Upper lobe of right lung (tissue), 1 donor: ENCODE measurements around the gene LPP. TPM values are rescaled to one million over a fixed set of nuclear protein-coding genes. Genes with fewer than 3 reads are reported as not detected.

ENCODE experiments used
- ATAC-seq: fragments of 200-7000 bp; cut with Tn5 transposase; one replicate; pipeline ENCODE4 v1.9.1; 2020; ENCODE audit warnings: mild to moderate bottlenecking, moderate library complexity
- DNase-seq: peaks from one replicate; pipeline ENCODE4 v3.0.0-alpha.2; 2020
- H3K27ac ChIP-seq: fragments of 200-600 bp; one replicate; pipeline ENCODE4 v1.8.0; 2022
- H3K27me3 ChIP-seq: fragments of 200-600 bp; one replicate; pipeline ENCODE4 v1.8.0; 2022; ENCODE audit warnings: mild to moderate bottlenecking
- H3K36me3 ChIP-seq: fragments of 200-600 bp; one replicate; pipeline ENCODE4 v1.8.0; 2022
- H3K4me1 ChIP-seq: fragments of 200-600 bp; one replicate; pipeline ENCODE4 v1.8.0; 2022
- H3K4me3 ChIP-seq: fragments of 200-600 bp; one replicate; pipeline ENCODE4 v1.8.0; 2022; ENCODE audit warnings: mild to moderate bottlenecking
- H3K9me3 ChIP-seq: fragments of 200-600 bp; one replicate; pipeline ENCODE4 v1.8.0; 2022
- intact Hi-C: fragments of 100-400 bp; cut with DNase I; formaldehyde crosslinking; loops from one replicate; pipeline ENCODE4 v1.11.0; 2022
- total RNA-seq: library from RNA; stranded (reverse); fragmentation: NEBNext Ultra II Directional; extraction: Animal tissue kit (Norgen Biotek cat#: 25700); gene quantifications from one replicate; pipeline ENCODE4 v1.2.1, GENCODE V29; 2021
- TF ChIP-seq, protein P1 (sequence below): fragments of 200-600 bp; IDR thresholded peaks from one replicate; pipeline ENCODE4 v1.8.0; 2022; ENCODE audit warnings: antibody characterized with exemption
- donor health status: DM: no; HTN: yes; CAD: no; lungs with severe emphysema.

LPP gene
- total RNA-seq, 1 donor from 2014 or later = 191 TPM

DNA sequence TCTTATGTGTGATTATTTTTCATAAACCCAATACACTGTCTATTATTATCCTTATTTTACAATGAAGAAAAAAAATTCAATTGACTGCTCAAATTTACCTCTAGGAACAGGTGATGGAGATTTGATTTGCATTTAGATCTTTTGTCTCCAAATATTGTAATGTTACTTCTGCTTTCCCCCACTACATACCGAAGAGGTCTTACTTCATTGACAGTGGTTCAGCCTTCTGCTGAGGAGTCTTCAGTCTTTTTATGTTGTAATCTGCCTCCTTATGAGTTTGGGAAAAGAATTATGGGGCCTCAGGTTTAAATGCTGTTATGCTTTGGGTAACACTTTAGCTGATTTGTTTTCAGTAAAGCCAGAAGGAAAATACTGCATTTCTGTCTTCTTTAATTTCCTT lies 199.5 kb downstream of the LPP start:
- no peak for ATAC-seq
- H3K9me3 ChIP-seq = no peaks in the 10 kb centered on the region
- no peak overlapping the region for H3K4me3 ChIP-seq
- no peaks in the 10 kb centered on the region for H3K36me3 ChIP-seq
- peaks cover 15% of the 10 kb centered on the region for H3K4me1 ChIP-seq
- no peaks in the 10 kb centered on the region for H3K27me3 ChIP-seq
- intact Hi-C loops = no loop called here
- no peak overlapping the region for H3K27ac ChIP-seq
- DNase-seq = no peak
- TF ChIP-seq, protein P1, sequence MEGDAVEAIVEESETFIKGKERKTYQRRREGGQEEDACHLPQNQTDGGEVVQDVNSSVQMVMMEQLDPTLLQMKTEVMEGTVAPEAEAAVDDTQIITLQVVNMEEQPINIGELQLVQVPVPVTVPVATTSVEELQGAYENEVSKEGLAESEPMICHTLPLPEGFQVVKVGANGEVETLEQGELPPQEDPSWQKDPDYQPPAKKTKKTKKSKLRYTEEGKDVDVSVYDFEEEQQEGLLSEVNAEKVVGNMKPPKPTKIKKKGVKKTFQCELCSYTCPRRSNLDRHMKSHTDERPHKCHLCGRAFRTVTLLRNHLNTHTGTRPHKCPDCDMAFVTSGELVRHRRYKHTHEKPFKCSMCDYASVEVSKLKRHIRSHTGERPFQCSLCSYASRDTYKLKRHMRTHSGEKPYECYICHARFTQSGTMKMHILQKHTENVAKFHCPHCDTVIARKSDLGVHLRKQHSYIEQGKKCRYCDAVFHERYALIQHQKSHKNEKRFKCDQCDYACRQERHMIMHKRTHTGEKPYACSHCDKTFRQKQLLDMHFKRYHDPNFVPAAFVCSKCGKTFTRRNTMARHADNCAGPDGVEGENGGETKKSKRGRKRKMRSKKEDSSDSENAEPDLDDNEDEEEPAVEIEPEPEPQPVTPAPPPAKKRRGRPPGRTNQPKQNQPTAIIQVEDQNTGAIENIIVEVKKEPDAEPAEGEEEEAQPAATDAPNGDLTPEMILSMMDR = no peak

GRCh38 chr3:188358787-188359493 lies 205.0 kb downstream of the LPP start:
- H3K27ac ChIP-seq = no peak overlapping the region

GRCh38 chr3:188360364-188360881 lies 206.5 kb downstream of the LPP start:
- DNase-seq (no peak), ATAC-seq (no peak)
- Histone ChIP-seq H3K36me3 (no peaks in the 10 kb centered on the region), H3K27ac (no peak overlapping the region), H3K4me1 (peaks cover 14% of the 10 kb centered on the region), H3K9me3 (no peaks in the 10 kb centered on the region), H3K4me3 (no peak overlapping the region), H3K27me3 (no peaks in the 10 kb centered on the region)
- intact Hi-C loops = no loop called here
- TF ChIP-seq, protein P1 = no peak

More at GRCh38 chr3:188358787-188359493, 205.0 kb downstream of the LPP start:
- Histone ChIP-seq H3K9me3 (no peaks in the 10 kb centered on the region), H3K36me3 (no peaks in the 10 kb centered on the region), H3K4me1 (peaks cover 14% of the 10 kb centered on the region), H3K4me3 (no peak overlapping the region), H3K27me3 (no peaks in the 10 kb centered on the region)
- DNase-seq (no peak), ATAC-seq (peak; percentile 69)
- intact Hi-C loops = no loop called here
- TF ChIP-seq, protein P1 = no peak

GRCh38 chr3:188361888-188362287 lies 207.9 kb downstream of the LPP start:
- no peak for ATAC-seq
- intact Hi-C loops = no loop called here
- no peak for DNase-seq
- peaks cover 14% of the 10 kb centered on the region for H3K4me1 ChIP-seq
- H3K27me3 ChIP-seq = no peaks in the 10 kb centered on the region
- H3K9me3 ChIP-seq = no peaks in the 10 kb centered on the region
- TF ChIP-seq, protein P1 = no peak
- H3K36me3 ChIP-seq = no peaks in the 10 kb centered on the region
- H3K27ac ChIP-seq = no peak overlapping the region
- H3K4me3 ChIP-seq = no peak overlapping the region

GRCh38 chr3:188362405-188362831 lies 208.5 kb downstream of the LPP start:
- ATAC-seq (peak; percentile 48), DNase-seq (no peak)
- Histone ChIP-seq H3K27me3 (no peaks in the 10 kb centered on the region), H3K4me1 (peaks cover 14% of the 10 kb centered on the region), H3K27ac (no peak overlapping the region), H3K36me3 (no peaks in the 10 kb centered on the region), H3K9me3 (no peaks in the 10 kb centered on the region), H3K4me3 (no peak overlapping the region)
- TF ChIP-seq, protein P1 = no peak
- intact Hi-C loops = no loop called here
